Measurements from ENCODE around the gene ACAT2. TPM values are rescaled to one million over a fixed set of nuclear protein-coding genes. Genes with fewer than 3 reads are reported as not detected.
"Not testable (repeated sequence)": the region's sequence is repeated elsewhere in the genome, so short reads cannot be mapped to it uniquely, and the experiment has no call there.

The ACAT2 gene
- polyA plus RNA-seq, result 22.8 TPM
- long read RNA-seq, donor 1, partial matches to known transcripts, result 187 of 191 reads
- long read RNA-seq, donor 1, other reads (novel, unspliced or antisense), result 0 of 191 reads
- long read RNA-seq, donor 2, transcript ACAT2-201 (9 exons, 3,180 nt), result major isoform, 17 of 506 reads
- long read RNA-seq, donor 2, partial matches to known transcripts, result 393 of 506 reads
- long read RNA-seq, donor 2, other reads (novel, unspliced or antisense), result 96 of 506 reads
- long read RNA-seq, donor 3, transcript ACAT2-201 (9 exons, 3,180 nt), result major isoform, 26 of 593 reads
- long read RNA-seq, donor 3, partial matches to known transcripts, result 562 of 593 reads
- long read RNA-seq, donor 3, other reads (novel, unspliced or antisense), result 5 of 593 reads
- long read RNA-seq, donor 4, partial matches to known transcripts, result 36 of 46 reads
- long read RNA-seq, donor 4, other reads (novel, unspliced or antisense), result 8 of 46 reads
- long read RNA-seq, donor 5, transcript ACAT2-201 (9 exons, 3,180 nt), result major isoform, 14 of 14 reads
- long read RNA-seq, donor 5, partial matches to known transcripts, result 0 of 14 reads
- long read RNA-seq, donor 5, other reads (novel, unspliced or antisense), result 0 of 14 reads
- long read RNA-seq, donor 6, transcript ACAT2-201 (9 exons, 3,180 nt), result major isoform, 12 of 13 reads
- long read RNA-seq, donor 6, partial matches to known transcripts, result 0 of 13 reads
- long read RNA-seq, donor 6, other reads (novel, unspliced or antisense), result 0 of 13 reads
- long read RNA-seq, donor 7, transcript ACAT2-201 (9 exons, 3,180 nt), result major isoform, 9 of 10 reads
- long read RNA-seq, donor 7, partial matches to known transcripts, result 0 of 10 reads
- long read RNA-seq, donor 7, other reads (novel, unspliced or antisense), result 0 of 10 reads
- long read RNA-seq, donor 8, transcript ACAT2-201 (9 exons, 3,180 nt), result major isoform, 15 of 126 reads
- long read RNA-seq, donor 8, partial matches to known transcripts, result 110 of 126 reads
- long read RNA-seq, donor 8, other reads (novel, unspliced or antisense), result 0 of 126 reads
- long read RNA-seq, donor 9, transcript ACAT2-201 (9 exons, 3,180 nt), result major isoform, 11 of 291 reads
- long read RNA-seq, donor 9, partial matches to known transcripts, result 278 of 291 reads
- long read RNA-seq, donor 9, other reads (novel, unspliced or antisense), result 0 of 291 reads
- long read RNA-seq, donor 10, transcript ACAT2-201 (9 exons, 3,180 nt), result major isoform, 15 of 313 reads
- long read RNA-seq, donor 10, partial matches to known transcripts, result 214 of 313 reads
- long read RNA-seq, donor 10, other reads (novel, unspliced or antisense), result 84 of 313 reads
- long read RNA-seq, donor 11, transcript ACAT2-201 (9 exons, 3,180 nt), result major isoform, 12 of 13 reads
- long read RNA-seq, donor 11, partial matches to known transcripts, result 0 of 13 reads
- long read RNA-seq, donor 11, other reads (novel, unspliced or antisense), result 0 of 13 reads

DNA sequence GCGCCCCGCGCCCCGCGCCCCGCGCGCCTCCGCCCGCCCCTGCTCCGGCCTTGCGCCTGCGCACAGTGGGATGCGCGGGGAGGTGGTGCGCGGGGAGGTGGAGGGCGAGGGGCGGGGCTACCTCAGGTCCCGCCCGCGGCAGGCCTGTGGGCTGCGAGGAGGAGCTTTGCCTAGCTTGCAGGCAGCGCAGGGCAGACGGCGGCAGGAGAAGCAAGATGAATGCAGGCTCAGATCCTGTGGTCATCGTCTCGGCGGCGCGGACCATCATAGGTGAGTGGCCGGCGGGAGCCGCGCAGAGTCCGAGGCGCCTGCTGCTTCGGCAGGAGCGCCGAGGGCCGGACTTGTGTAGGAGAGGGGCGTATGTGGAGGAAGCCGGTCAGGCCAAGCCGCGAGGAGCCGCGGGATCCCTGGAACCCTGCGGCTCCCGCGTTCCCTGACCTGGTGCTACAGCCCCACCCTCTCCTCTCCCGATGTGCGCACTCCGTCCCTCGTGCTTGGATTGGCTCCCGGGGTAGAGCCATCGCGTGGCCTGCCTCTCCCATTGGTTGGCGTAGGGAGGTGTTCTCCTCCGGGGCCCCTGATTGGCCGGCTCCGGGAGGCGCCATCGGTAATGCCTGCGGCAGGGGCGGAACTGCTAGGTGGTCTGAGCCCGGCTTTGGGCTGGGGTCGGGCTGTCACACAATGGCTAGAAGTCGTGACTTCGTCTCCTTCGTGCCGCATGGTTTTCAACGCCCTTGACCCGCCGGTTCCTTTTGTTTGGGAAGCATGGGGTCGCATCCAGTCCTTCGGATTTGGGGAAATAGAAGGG is at the start of gene ACAT2:
Gene ACAT2 (plus strand): TSS at position 173 of the 808 bp plus-strand sequence. CDS start 43 bp downstream, at position 216.
- H3K9me3 ChIP-seq (ENCODE audit: control insufficient read depth, low read depth, low read length), result no peaks in the 10 kb centered on the region
- H3K4me3 ChIP-seq (ENCODE audit: low read length), result peak within 1 kb of the TSS; percentile 97
- peak within 1 kb of the TSS; percentile 98 for H3K27ac ChIP-seq (ENCODE audit: low read length)
- peaks cover 11% of the 10 kb centered on the region for H3K4me1 ChIP-seq (ENCODE audit: control insufficient read depth, insufficient read depth, low read length)
- WGBS (ENCODE audit: insufficient coverage, low lambda C conversion rate), result no CpG with 5 or more reads among the region's 76 CpGs
- peak; percentile 93 to 94 for DNase-seq
- H3K36me3 ChIP-seq (ENCODE audit: control insufficient read depth, insufficient read depth, low read length), result peaks cover 36% of the 10 kb centered on the region
- no peaks in the 10 kb centered on the region for H3K27me3 ChIP-seq (ENCODE audit: control insufficient read depth, insufficient read depth, low read length)

DNA sequence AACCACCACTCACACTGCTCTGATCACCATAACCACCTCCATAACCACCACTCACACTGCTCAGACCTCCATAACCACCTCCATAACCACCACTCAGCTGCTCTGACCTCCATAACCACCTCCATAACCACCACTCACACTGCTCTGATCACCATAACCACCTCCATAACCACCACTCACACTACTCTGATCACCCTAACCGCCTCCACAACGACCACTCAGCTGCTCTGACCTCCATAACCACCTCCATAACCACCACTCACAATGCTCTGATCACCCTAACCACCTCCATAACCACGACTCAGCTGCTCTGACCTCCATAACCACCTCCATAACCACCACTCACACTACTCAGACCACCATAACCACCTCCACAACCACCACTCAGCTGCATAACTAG is 49.5 kb upstream of the ACAT2 start:
- DNase-seq; H3K4me3 ChIP-seq (ENCODE audit: low read length): not testable (repeated sequence)
- WGBS (ENCODE audit: insufficient coverage, low lambda C conversion rate), result no CpG with 5 or more reads among the region's 3 CpGs

DNA sequence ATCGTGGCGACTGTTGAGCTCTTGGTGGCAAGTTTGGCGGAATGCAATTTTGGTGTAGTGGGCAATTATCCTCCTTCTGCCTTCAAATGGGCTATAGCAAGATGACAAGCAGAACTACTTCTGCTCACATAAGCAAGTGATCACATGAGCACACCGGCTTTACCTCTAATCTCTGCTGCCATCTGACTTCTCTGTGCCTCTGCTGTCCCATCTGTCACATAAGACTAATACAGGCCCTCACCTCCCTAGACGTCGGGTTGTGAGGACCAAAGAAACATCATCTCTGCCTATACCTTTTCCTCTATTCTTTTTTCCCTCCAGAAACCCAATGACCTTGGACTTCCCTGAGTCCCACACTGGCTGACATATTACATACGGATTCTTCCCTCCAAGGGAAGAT is 47.9 kb upstream of the ACAT2 start:
- H3K4me3 ChIP-seq (ENCODE audit: low read length), result no peak overlapping the region
- H3K36me3 ChIP-seq (ENCODE audit: control insufficient read depth, insufficient read depth, low read length), result no peaks in the 10 kb centered on the region
- DNase-seq, result no peak
- no peak overlapping the region for H3K27ac ChIP-seq (ENCODE audit: low read length)
- no CpG with 5 or more reads among the region's 7 CpGs for WGBS (ENCODE audit: insufficient coverage, low lambda C conversion rate)
- no peaks in the 10 kb centered on the region for H3K4me1 ChIP-seq (ENCODE audit: control insufficient read depth, insufficient read depth, low read length)
- H3K27me3 ChIP-seq (ENCODE audit: control insufficient read depth, insufficient read depth, low read length), result no peaks in the 10 kb centered on the region
- H3K9me3 ChIP-seq (ENCODE audit: control insufficient read depth, low read depth, low read length), result peaks cover 4% of the 10 kb centered on the region

More for the DNA sequence above, 49.5 kb upstream of the ACAT2 start:
- not testable (repeated sequence) for H3K27ac ChIP-seq (ENCODE audit: low read length); H3K9me3 ChIP-seq (ENCODE audit: control insufficient read depth, low read depth, low read length); H3K4me1 ChIP-seq (ENCODE audit: control insufficient read depth, insufficient read depth, low read length); H3K36me3 ChIP-seq (ENCODE audit: control insufficient read depth, insufficient read depth, low read length); H3K27me3 ChIP-seq (ENCODE audit: control insufficient read depth, insufficient read depth, low read length)

DNA sequence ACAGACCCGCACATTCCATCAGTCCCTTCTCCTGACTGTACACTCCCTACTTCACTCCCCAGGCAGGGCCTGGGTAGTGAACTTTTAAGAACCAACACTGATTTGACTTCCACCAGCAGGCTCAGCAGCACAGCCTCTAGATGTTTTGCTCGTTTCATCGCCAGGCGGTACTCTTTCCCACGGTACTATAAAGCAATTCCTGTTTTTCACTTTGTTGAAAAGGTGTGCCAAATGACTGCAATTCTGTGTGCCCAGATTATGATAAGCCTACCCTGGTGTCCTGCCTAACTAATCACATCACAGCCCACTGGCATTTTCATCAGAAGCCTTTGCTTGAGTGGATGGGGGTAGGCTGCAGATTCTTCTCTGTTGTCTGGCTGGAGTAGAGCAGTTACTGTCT is 47.4 kb upstream of the ACAT2 start:
- peaks cover 4% of the 10 kb centered on the region for H3K9me3 ChIP-seq (ENCODE audit: control insufficient read depth, low read depth, low read length)
- no peak overlapping the region for H3K4me3 ChIP-seq (ENCODE audit: low read length)
- H3K27me3 ChIP-seq (ENCODE audit: control insufficient read depth, insufficient read depth, low read length), result no peaks in the 10 kb centered on the region
- no peaks in the 10 kb centered on the region for H3K36me3 ChIP-seq (ENCODE audit: control insufficient read depth, insufficient read depth, low read length)
- H3K27ac ChIP-seq (ENCODE audit: low read length), result no peak overlapping the region
- no CpG with 5 or more reads among the region's 5 CpGs for WGBS (ENCODE audit: insufficient coverage, low lambda C conversion rate)
- no peaks in the 10 kb centered on the region for H3K4me1 ChIP-seq (ENCODE audit: control insufficient read depth, insufficient read depth, low read length)
- no peak for DNase-seq

DNA sequence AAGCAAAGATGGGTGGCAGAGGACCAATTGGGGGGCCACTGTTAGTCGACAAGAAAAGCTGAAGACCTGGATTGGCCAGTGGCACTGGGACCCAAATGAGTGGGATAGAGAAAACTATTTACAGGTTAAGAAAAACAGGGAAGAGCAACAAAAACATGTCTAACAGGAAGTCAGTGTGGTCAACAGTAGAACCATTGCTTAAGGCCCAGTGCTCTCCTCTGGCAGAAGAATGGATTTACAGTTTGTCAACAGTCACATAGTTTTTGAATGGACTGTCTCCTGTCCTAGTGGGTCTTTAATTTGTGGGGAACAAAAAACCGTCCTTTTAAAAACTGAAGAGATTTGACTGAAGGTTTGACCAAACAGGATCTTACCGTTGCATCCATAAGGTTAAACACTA is 46.7 kb upstream of the ACAT2 start:
- no peak for DNase-seq
- Histone ChIP-seq H3K27ac (ENCODE audit: low read length) (no peak overlapping the region), H3K27me3 (ENCODE audit: control insufficient read depth, insufficient read depth, low read length) (no peaks in the 10 kb centered on the region), H3K9me3 (ENCODE audit: control insufficient read depth, low read depth, low read length) (peaks cover 4% of the 10 kb centered on the region), H3K4me3 (ENCODE audit: low read length) (no peak overlapping the region), H3K36me3 (ENCODE audit: control insufficient read depth, insufficient read depth, low read length) (no peaks in the 10 kb centered on the region), H3K4me1 (ENCODE audit: control insufficient read depth, insufficient read depth, low read length) (no peaks in the 10 kb centered on the region)
- WGBS (ENCODE audit: insufficient coverage, low lambda C conversion rate), result 60% methylated on average over 1 of the region's 3 CpGs

DNA sequence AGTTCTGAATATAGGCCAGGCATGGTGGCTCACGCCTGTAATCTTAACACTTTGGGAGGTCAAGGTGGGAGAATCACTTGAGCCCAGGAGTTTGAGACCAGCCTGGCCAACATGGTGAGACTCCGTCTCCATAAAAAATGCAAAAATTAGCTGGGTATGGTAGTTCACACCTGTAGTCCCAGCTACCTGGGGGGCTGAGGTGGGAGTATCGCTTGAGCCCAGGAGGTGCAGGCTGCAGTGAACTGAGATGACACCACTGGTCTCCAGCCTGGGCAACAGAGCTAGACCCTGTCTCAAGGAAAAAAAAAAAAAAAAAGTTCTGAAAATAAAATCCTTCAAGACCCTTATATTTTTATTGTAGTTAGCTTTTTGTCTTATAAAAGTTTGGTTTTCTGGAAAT is 46.2 kb upstream of the ACAT2 start:
- H3K27me3 ChIP-seq (ENCODE audit: control insufficient read depth, insufficient read depth, low read length), result no peaks in the 10 kb centered on the region
- no peak overlapping the region for H3K27ac ChIP-seq (ENCODE audit: low read length)
- H3K4me3 ChIP-seq (ENCODE audit: low read length), result no peak overlapping the region
- no peaks in the 10 kb centered on the region for H3K4me1 ChIP-seq (ENCODE audit: control insufficient read depth, insufficient read depth, low read length)
- H3K36me3 ChIP-seq (ENCODE audit: control insufficient read depth, insufficient read depth, low read length), result no peaks in the 10 kb centered on the region
- WGBS (ENCODE audit: insufficient coverage, low lambda C conversion rate), result no CpG with 5 or more reads among the region's 3 CpGs
- H3K9me3 ChIP-seq (ENCODE audit: control insufficient read depth, low read depth, low read length), result peaks cover 1% of the 10 kb centered on the region
- no peak for DNase-seq

DNA sequence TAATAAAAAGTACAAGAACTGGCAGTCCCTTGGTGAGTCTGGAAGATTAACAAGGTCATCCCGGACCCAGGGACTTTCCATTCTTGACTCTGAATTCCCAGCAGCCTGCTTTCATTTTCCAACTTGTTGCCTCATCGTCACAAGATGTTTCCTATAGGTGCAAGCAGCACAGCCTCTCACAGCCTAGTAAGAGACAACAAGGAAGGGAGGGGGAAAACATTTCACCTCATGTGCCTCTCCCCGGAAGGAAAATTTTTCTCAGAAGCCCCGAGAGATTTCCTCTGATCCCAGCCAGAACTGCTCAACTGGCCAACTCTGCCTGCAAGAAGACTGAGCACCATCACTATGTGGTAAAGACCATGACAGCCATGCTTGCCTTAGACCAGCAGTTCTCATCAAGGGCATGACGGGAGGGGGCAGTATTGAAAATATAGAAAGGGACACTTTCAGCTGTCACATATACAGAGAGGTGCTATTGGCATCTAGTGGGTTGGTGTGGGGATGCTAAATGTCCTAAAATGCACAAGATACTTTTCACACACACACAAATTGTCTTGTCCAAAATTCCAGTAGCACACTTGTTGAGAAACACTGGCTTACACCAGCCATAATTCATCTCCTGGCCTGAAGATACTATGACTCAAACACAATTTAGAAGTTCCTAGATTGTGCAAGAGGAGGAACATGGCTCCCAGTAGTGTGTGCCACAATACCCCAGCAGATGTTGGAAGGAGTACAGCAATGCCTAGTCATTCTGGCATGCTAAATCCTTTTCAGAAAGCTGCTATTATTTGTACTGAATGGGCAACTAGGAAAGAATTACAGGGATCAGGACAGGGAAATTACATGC is 45.4 kb upstream of the ACAT2 start:
- Histone ChIP-seq H3K27me3 (ENCODE audit: control insufficient read depth, insufficient read depth, low read length) (no peaks in the 10 kb centered on the region), H3K9me3 (ENCODE audit: control insufficient read depth, low read depth, low read length) (no peaks in the 10 kb centered on the region), H3K36me3 (ENCODE audit: control insufficient read depth, insufficient read depth, low read length) (no peaks in the 10 kb centered on the region), H3K27ac (ENCODE audit: low read length) (peak overlapping the region; percentile 9), H3K4me3 (ENCODE audit: low read length) (no peak overlapping the region), H3K4me1 (ENCODE audit: control insufficient read depth, insufficient read depth, low read length) (no peaks in the 10 kb centered on the region)
- DNase-seq, result peak in 1 of 2 donors; percentile 67
- no CpG with 5 or more reads among the region's 5 CpGs for whole genome bisulfite sequencing (ENCODE audit: insufficient coverage, low lambda C conversion rate)

DNA sequence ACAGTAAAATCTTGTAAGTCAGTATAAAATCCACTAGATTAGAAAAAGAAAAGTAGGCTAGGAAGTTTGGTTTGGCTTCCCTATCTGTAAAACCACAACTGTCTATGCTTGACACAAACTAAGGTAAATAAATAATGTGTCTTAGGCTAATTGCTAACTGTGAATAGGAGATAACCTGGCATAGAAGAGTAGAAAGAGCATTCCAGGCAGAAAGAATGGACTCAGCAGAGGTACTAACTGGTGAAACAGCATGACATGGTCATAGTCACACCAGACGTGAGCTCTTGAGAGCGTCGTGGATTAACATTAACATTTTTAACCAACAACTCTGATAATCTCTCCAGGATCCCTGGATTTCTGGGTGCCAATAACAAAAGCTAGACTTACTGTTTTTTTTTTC is 43.2 kb upstream of the ACAT2 start:
- no CpG with 5 or more reads among the region's 3 CpGs for WGBS (ENCODE audit: insufficient coverage, low lambda C conversion rate)

DNA sequence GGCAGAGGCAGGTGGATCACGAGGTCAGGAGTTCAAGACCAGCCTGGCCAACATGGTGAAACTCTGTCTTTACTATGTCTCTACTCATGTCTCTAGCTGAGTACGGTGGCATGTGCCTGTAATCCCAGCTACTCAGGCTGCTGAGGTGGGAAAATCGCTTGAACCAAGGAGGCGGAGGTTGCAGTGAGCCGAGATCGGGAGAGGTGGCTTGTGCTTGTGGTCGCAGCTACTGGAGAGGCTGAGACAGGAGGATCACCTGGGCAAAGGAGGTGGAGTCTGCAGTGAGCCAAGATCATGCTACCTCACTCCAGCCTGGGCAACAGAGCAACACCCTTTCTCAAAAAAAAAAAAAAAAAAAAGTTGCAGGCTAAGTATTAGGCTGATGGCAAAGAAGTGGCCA is 42.6 kb upstream of the ACAT2 start:
- no peak for DNase-seq
- Histone ChIP-seq H3K36me3 (ENCODE audit: control insufficient read depth, insufficient read depth, low read length) (no peaks in the 10 kb centered on the region), H3K4me1 (ENCODE audit: control insufficient read depth, insufficient read depth, low read length) (no peaks in the 10 kb centered on the region), H3K27ac (ENCODE audit: low read length) (no peak overlapping the region), H3K4me3 (ENCODE audit: low read length) (no peak overlapping the region), H3K9me3 (ENCODE audit: control insufficient read depth, low read depth, low read length) (no peaks in the 10 kb centered on the region), H3K27me3 (ENCODE audit: control insufficient read depth, insufficient read depth, low read length) (no peaks in the 10 kb centered on the region)
- no CpG with 5 or more reads among the region's 7 CpGs for WGBS (ENCODE audit: insufficient coverage, low lambda C conversion rate)

More for the DNA sequence above, 43.2 kb upstream of the ACAT2 start:
- Histone ChIP-seq H3K9me3 (ENCODE audit: control insufficient read depth, low read depth, low read length) (no peaks in the 10 kb centered on the region), H3K27me3 (ENCODE audit: control insufficient read depth, insufficient read depth, low read length) (no peaks in the 10 kb centered on the region), H3K4me3 (ENCODE audit: low read length) (no peak overlapping the region), H3K4me1 (ENCODE audit: control insufficient read depth, insufficient read depth, low read length) (no peaks in the 10 kb centered on the region), H3K27ac (ENCODE audit: low read length) (no peak overlapping the region), H3K36me3 (ENCODE audit: control insufficient read depth, insufficient read depth, low read length) (no peaks in the 10 kb centered on the region)
- DNase-seq, result no peak
